H9 (cell line): ENCODE measurements around the gene ZNF521. TPM values are rescaled to one million over a fixed set of nuclear protein-coding genes. Genes with fewer than 3 reads are reported as not detected.

Experiments
- DNase-seq: peaks from one replicate; pipeline ENCODE4 v3.0.0-alpha.2; 2017
- H2AFZ ChIP-seq: one replicate; pipeline ENCODE4 v1.6.1; 2013; ENCODE audit warnings: mild to moderate bottlenecking, low read length, control low read depth, moderate library complexity
- H2AK5ac ChIP-seq: 2 replicates; pipeline ENCODE4 v1.6.1; 2013; ENCODE audit warnings: low read length, control low read depth, mixed read lengths; ENCODE audit not compliant: insufficient read length
- H2BK120ac ChIP-seq: one replicate; pipeline ENCODE4 v1.6.1; 2013; ENCODE audit warnings: low read depth, mild to moderate bottlenecking, low read length, control low read depth, inconsistent platforms; ENCODE audit not compliant: poor library complexity, severe bottlenecking
- H2BK12ac ChIP-seq: 2 replicates; pipeline ENCODE4 v1.6.1; 2013; ENCODE audit warnings: low read length, control low read depth, mixed read lengths, low read depth; ENCODE audit not compliant: insufficient read length
- H2BK15ac ChIP-seq: 2 replicates; pipeline ENCODE4 v1.6.1; 2013; ENCODE audit warnings: low read depth, low read length, control low read depth
- H2BK20ac ChIP-seq: one replicate; pipeline ENCODE4 v1.6.1; 2013; ENCODE audit warnings: low read depth, mild to moderate bottlenecking, low read length, control low read depth, inconsistent platforms; ENCODE audit not compliant: poor library complexity, severe bottlenecking
- H2BK5ac ChIP-seq: 2 replicates; pipeline ENCODE4 v1.6.1; 2013; ENCODE audit warnings: low read length, control low read depth, mixed read lengths; ENCODE audit not compliant: insufficient read length
- H3K14ac ChIP-seq: 2 replicates; pipeline ENCODE4 v1.6.1; 2013; ENCODE audit warnings: low read length, control low read depth; ENCODE audit not compliant: insufficient read depth
- H3K18ac ChIP-seq: 2 replicates; pipeline ENCODE4 v1.6.1; 2013; ENCODE audit warnings: low read depth, mild to moderate bottlenecking, mixed read lengths, low read length, control low read depth; ENCODE audit not compliant: insufficient read length
- H3K23ac ChIP-seq: 2 replicates; pipeline ENCODE4 v1.6.1; 2013; ENCODE audit warnings: low read length, control low read depth, mixed read lengths, low read depth; ENCODE audit not compliant: insufficient read length
- H3K23me2 ChIP-seq: 2 replicates; pipeline ENCODE4 v1.6.1; 2013; ENCODE audit warnings: low read depth, mild to moderate bottlenecking, mixed read lengths, low read length, control low read depth; ENCODE audit not compliant: insufficient read length, poor library complexity, severe bottlenecking
- H3K27ac ChIP-seq: 2 replicates; pipeline ENCODE4 v1.5.1; 2013; ENCODE audit warnings: low read length, control low read depth, mixed read lengths, low read depth; ENCODE audit not compliant: insufficient read length
- H3K27me3 ChIP-seq: 2 replicates; pipeline ENCODE4 v1.6.1; 2013; ENCODE audit warnings: low read length, control low read depth, inconsistent platforms; ENCODE audit not compliant: insufficient read depth
- H3K4ac ChIP-seq: 2 replicates; pipeline ENCODE4 v1.6.1; 2013; ENCODE audit warnings: low read depth, mild to moderate bottlenecking, control low read depth, inconsistent platforms, low read length, moderate library complexity
- H3K4me1 ChIP-seq: 2 replicates; pipeline ENCODE4 v1.6.1; 2013; ENCODE audit warnings: low read length, control low read depth, inconsistent platforms; ENCODE audit not compliant: insufficient read depth
- H3K4me2 ChIP-seq: 2 replicates; pipeline ENCODE4 v1.6.1; 2013; ENCODE audit warnings: low read length, control low read depth, mixed read lengths; ENCODE audit not compliant: insufficient read length, insufficient read depth
- H3K56ac ChIP-seq: 2 replicates; pipeline ENCODE4 v1.6.1; 2013; ENCODE audit warnings: low read depth, mild to moderate bottlenecking, mixed read lengths, low read length, control low read depth; ENCODE audit not compliant: insufficient read length
- H3K79me1 ChIP-seq: 2 replicates; pipeline ENCODE4 v1.6.1; 2013; ENCODE audit warnings: low read depth, mild to moderate bottlenecking, moderate library complexity, low read length, control low read depth, inconsistent platforms; ENCODE audit not compliant: insufficient read depth, poor library complexity, severe bottlenecking
- H3K79me2 ChIP-seq: 2 replicates; pipeline ENCODE4 v1.6.1; 2013; ENCODE audit warnings: low read length, control low read depth, inconsistent platforms; ENCODE audit not compliant: insufficient read depth
- H3K9ac ChIP-seq: 2 replicates; pipeline ENCODE4 v1.6.1; 2013; ENCODE audit warnings: low read length, control low read depth, mixed read lengths; ENCODE audit not compliant: insufficient read length; ENCODE audit errors: extremely low read depth
- H3K9me3 ChIP-seq: one replicate; pipeline ENCODE4 v1.6.1; 2013; ENCODE audit warnings: low read depth, low read length, inconsistent platforms; ENCODE audit not compliant: control insufficient read depth
- H3T11ph ChIP-seq: one replicate; pipeline ENCODE4 v1.6.1; 2013; ENCODE audit warnings: mild to moderate bottlenecking, low read length, control low read depth, inconsistent platforms
- H4K20me1 ChIP-seq: one replicate; pipeline ENCODE4 v1.6.1; 2013; ENCODE audit not compliant: control insufficient read depth, insufficient read length, insufficient read depth
- H4K5ac ChIP-seq: 2 replicates; pipeline ENCODE4 v1.6.1; 2013; ENCODE audit warnings: low read depth, mild to moderate bottlenecking, mixed read lengths, low read length, control low read depth; ENCODE audit not compliant: insufficient read length
- H4K8ac ChIP-seq: replicated peaks from 2 replicates; pipeline ENCODE4 v1.6.1; 2013; ENCODE audit warnings: low read length, control low read depth, mixed read lengths, low read depth; ENCODE audit not compliant: insufficient read length
- H4K91ac ChIP-seq: 2 replicates; pipeline ENCODE4 v1.6.1; 2013; ENCODE audit warnings: low read depth, mild to moderate bottlenecking, moderate library complexity, mixed read lengths, low read length, control low read depth; ENCODE audit not compliant: insufficient read length
- H3K27ac Mint-ChIP-seq, 3 experiments: 2 replicates in 2 of 3; 3 replicates in 1 of 3; pipeline ENCODE4 v1.8.0; 2020 to 2021; ENCODE audit warnings: mixed read lengths in 3 of 3, mild to moderate bottlenecking in 1 of 3, moderate library complexity in 1 of 3
- H3K27me3 Mint-ChIP-seq: 2 replicates; pipeline ENCODE4 v1.8.0; 2021; ENCODE audit warnings: low read depth, mild to moderate bottlenecking, moderate library complexity, mixed read lengths
- H3K36me3 Mint-ChIP-seq, 3 experiments: 2 replicates in 2 of 3; 3 replicates in 1 of 3; pipeline ENCODE4 v1.8.0; 2020 to 2021; ENCODE audit warnings: low read depth in 3 of 3, mixed read lengths in 3 of 3; ENCODE audit not compliant: insufficient read depth in 1 of 3
- H3K4me1 Mint-ChIP-seq, 2 experiments: 2 replicates each; pipeline ENCODE4 v1.8.0; 2020; ENCODE audit warnings: mixed read lengths in 2 of 2
- H3K4me3 Mint-ChIP-seq, 2 experiments: 2 replicates in 1 of 2; 3 replicates in 1 of 2; pipeline ENCODE4 v1.8.0; 2020 to 2021; ENCODE audit warnings: mild to moderate bottlenecking in 2 of 2, mixed read lengths in 2 of 2, moderate library complexity in 1 of 2
- H3K9me3 Mint-ChIP-seq, 2 experiments: 2 replicates in 1 of 2; 3 replicates in 1 of 2; pipeline ENCODE4 v1.8.0; 2020; ENCODE audit warnings: mild to moderate bottlenecking in 2 of 2, mixed read lengths in 2 of 2, moderate library complexity in 1 of 2
- WGBS: extraction: QIAGEN DNeasy Blood & Tissue Kit; methylation state at CpG from one replicate; pipeline ENCODE4 v1.1.7; 2013; ENCODE audit warnings: missing lambda C conversion rate, low lambda C conversion rate, mixed read lengths; ENCODE audit not compliant: insufficient read length; ENCODE audit errors: extremely low coverage; 5-methylcytosine and 5-hydroxymethylcytosine counted together
- total RNA-seq: library from RNA; stranded (reverse); gene quantifications from 2 replicates; pipeline ENCODE4 v1.2.1, GENCODE V29; 2021
- TF ChIP-seq, protein P1 (sequence below): fragments of 200-600 bp; sonication (generic); conservative IDR thresholded peaks from 3 replicates; pipeline ENCODE4 v1.8.0; 2021; ENCODE audit warnings: antibody characterized with exemption, mild to moderate bottlenecking

The ZNF521 gene
- total RNA-seq, 1 experiment from 2014 or later: 3.3 TPM

DNA sequence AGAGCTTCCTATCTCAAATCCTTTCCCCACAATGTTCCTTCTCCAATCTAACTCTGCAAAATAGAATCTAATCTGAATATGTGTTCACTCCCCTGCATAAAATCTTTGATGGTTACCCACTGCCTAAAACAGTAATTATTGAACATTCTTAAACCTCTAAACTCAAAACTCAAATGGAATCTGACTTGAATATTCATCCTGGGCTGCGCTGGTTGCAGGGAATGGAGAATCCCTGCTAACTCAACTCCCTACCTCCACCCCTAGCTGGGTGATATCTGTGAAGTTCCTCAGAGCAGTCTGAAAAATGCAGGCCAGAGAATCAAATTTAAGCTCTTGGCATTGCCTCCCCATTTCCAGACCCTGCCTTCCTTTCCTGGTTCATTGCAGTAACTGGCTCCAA is 44.8 kb downstream of the ZNF521 start:
- no peak overlapping the region for H2BK120ac ChIP-seq
- H2AK5ac ChIP-seq: no peak overlapping the region
- no peak overlapping the region for H4K91ac ChIP-seq
- H3K27ac Mint-ChIP-seq: no peak overlapping the region
- no peaks in the 10 kb centered on the region for H3K27me3 ChIP-seq
- H2BK15ac ChIP-seq: no peak overlapping the region
- H3K18ac ChIP-seq: no peak overlapping the region
- no peaks in the 10 kb centered on the region for H3K9me3 ChIP-seq
- no peak overlapping the region for H3K27ac ChIP-seq
- H3K9me3 Mint-ChIP-seq: no peaks in the 10 kb centered on the region
- H3K14ac ChIP-seq: no peak overlapping the region
- no peak overlapping the region for H3T11ph ChIP-seq
- no peak for DNase-seq
- H3K23me2 ChIP-seq: no peaks in the 10 kb centered on the region
- H2BK20ac ChIP-seq: no peak overlapping the region
- H3K79me2 ChIP-seq: no peaks in the 10 kb centered on the region
- no peak overlapping the region for H4K8ac ChIP-seq
- H3K23ac ChIP-seq: no peak overlapping the region
- H4K20me1 ChIP-seq: no peaks in the 10 kb centered on the region
- TF ChIP-seq, protein P1, sequence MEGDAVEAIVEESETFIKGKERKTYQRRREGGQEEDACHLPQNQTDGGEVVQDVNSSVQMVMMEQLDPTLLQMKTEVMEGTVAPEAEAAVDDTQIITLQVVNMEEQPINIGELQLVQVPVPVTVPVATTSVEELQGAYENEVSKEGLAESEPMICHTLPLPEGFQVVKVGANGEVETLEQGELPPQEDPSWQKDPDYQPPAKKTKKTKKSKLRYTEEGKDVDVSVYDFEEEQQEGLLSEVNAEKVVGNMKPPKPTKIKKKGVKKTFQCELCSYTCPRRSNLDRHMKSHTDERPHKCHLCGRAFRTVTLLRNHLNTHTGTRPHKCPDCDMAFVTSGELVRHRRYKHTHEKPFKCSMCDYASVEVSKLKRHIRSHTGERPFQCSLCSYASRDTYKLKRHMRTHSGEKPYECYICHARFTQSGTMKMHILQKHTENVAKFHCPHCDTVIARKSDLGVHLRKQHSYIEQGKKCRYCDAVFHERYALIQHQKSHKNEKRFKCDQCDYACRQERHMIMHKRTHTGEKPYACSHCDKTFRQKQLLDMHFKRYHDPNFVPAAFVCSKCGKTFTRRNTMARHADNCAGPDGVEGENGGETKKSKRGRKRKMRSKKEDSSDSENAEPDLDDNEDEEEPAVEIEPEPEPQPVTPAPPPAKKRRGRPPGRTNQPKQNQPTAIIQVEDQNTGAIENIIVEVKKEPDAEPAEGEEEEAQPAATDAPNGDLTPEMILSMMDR: no peak
- no peak overlapping the region for H3K56ac ChIP-seq
- H3K79me1 ChIP-seq: no peaks in the 10 kb centered on the region
- WGBS: no CpG with 5 or more reads among the region's 1 CpG
- no peaks in the 10 kb centered on the region for H3K27me3 Mint-ChIP-seq
- H4K5ac ChIP-seq: no peak overlapping the region
- H3K4me3 Mint-ChIP-seq: no peak overlapping the region
- H3K4me1 ChIP-seq: no peaks in the 10 kb centered on the region
- H2BK5ac ChIP-seq: no peak overlapping the region
- H2AFZ ChIP-seq: no peak overlapping the region
- H3K4ac ChIP-seq: no peak overlapping the region
- H2BK12ac ChIP-seq: no peak overlapping the region
- H3K9ac ChIP-seq: no peak overlapping the region
- H3K4me1 Mint-ChIP-seq: peaks cover 0 to 11% of the 10 kb centered on the region in 2 experiments; a peak in 1 of 4 replicates
- H3K4me2 ChIP-seq: no peak overlapping the region
- H3K36me3 Mint-ChIP-seq: no peaks in the 10 kb centered on the region
